Ammon's horn (tissue), 1 donor: Measurements from ENCODE around the gene SPARC.

Experiments used
- DNase-seq: peaks from one replicate; pipeline ENCODE4 v3.0.0-alpha.2; 2016; ENCODE audit warnings: low spot score

The SPARC gene

GRCh38 chr5:151620461-151620840 lies 66.3 kb downstream of the SPARC start:
- DNase-seq: no peak

DNA sequence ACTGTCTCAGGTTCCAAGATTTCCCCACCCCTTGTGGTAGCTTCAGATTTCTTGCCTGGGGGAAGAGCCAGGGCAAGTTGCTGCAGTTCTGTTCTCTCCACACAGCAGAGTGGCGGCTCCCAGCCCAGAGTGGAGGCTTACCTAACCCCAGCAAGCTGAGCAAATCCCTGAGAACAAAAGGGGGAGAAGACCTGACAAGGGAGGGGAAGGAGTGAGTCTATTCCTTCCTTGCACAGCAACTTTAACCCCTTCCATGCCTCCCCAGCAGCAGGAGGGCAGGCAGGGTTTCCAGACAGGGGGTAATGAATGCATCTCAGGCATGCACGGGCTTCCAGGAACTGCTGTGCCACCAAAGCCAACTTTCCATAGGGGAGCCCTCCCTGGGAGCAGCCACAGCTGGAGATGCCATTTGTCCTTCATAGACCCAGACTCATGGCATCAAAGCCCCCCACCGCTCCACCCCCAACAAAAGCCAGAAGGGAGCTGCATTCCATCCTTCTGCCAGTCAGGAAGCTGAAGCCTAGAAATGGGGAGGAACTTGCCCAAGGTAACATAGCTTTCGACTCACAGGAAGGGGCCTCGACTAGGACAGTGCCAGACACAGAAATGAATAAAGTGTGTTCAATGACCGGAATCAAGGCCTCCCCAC lies 66.8 kb downstream of the SPARC start:
- no peak for DNase-seq

GRCh38 chr5:151618907-151619306 lies 67.8 kb downstream of the SPARC start:
- no peak for DNase-seq

DNA sequence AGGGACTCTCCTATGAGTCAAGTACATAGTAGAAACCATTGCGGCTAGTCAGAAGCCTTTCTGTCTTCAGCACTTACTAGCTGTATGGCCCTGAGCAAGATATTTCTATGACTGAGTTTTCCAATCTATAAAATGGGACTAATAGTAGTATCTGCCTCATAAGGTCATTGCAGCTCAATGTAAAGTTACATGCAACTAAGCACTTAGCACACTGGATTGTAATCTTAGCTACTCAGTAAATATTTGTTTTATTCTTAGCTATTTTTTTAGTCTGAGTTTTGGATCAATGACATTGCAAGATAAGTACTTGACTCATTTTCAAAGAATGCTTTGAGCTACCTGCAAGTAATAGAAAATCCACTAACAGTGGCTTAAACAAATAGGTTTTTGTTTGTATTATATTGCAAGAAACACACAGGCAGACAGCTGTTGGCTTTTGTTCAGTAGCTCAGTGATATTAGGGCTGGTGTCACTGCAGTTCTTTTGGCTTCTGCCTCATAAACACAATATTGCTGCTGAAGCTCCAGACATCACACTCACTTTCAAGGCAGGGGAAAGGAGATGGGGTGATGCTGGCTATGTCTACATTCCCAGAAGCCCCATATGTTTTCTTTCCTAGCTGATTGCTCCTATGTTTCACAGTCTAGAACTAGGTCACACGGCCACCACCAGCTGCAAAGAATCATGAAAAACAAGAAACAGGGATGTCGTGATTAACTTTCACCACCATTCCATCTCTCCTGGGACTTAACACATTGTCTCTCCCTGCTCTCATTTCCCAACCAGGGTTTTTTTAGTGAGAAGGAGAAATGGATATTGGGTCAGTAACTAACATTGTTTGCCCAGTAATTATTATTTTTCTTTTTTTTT lies 68.6 kb downstream of the SPARC start:
- DNase-seq: no peak

- no peak for DNase-seq
Measured at GRCh38 chr5:151617383-151617840, 69.3 kb downstream of the SPARC start.

- DNase-seq: no peak
Measured at GRCh38 chr5:151615431-151615830, 71.3 kb downstream of the SPARC start.

DNA sequence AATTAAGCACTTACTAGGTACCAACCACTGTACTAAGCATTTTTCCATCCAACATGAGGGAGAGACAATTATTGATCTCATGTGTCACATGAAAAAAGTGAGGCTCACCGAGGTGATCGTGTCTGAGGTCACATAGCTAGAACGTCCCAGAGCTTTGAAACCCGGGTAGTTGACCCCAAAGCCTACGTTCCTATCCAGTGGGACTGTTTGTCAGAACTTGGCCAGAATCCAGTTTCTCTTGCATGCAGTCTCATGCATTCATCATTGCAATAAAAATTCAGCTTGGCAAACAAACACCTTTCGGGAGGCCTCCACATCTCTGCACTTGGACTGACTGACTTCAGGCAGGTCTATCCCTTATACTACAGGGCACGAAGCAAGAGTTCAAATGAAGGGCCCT lies 72.2 kb downstream of the SPARC start:
- no peak for DNase-seq

- DNase-seq: no peak
Measured at GRCh38 chr5:151612689-151613427, 73.9 kb downstream of the SPARC start.

GRCh38 chr5:151611127-151611775 lies 75.5 kb downstream of the SPARC start:
- no peak for DNase-seq
